ENCODE results near the gene MGRN1.
A peak's percentile ranks its signal among the peaks of the same experiment; 100 is the strongest.

MGRN1 gene

GRCh38 chr16:4612474-4612931, 12.1 kb upstream of the MGRN1 start:
- peak; percentile 21 for TF ChIP-seq CTCF (IDR thresholded peaks at IDR 0.05; ENCODE audit: low read depth, low read length)

GRCh38 chr16:4612977-4613635, 11.5 kb upstream of the MGRN1 start:
- no peak for DNase-seq
- Histone ChIP-seq H3K4me1 (peaks cover 8% of the 10 kb centered on the region), H3K9me3 (no peaks in the 10 kb centered on the region), H3K27me3 (no peaks in the 10 kb centered on the region), H3K4me3 (ENCODE audit: low read depth, low read length) (peak overlapping the region; percentile 84), H3K36me3 (peaks cover 8% of the 10 kb centered on the region; the same call in 1 of the 2 replicates)
- TF ChIP-seq CTCF (IDR thresholded peaks at IDR 0.05; ENCODE audit: low read depth, low read length) = no peak

More at GRCh38 chr16:4612474-4612931, 12.1 kb upstream of the MGRN1 start:
- H3K4me1 ChIP-seq = peaks cover 8% of the 10 kb centered on the region
- peaks cover 13% of the 10 kb centered on the region for H3K36me3 ChIP-seq
- H3K4me3 ChIP-seq (ENCODE audit: low read depth, low read length) = no peak overlapping the region
- no peaks in the 10 kb centered on the region for H3K27me3 ChIP-seq
- DNase-seq = peak; percentile 48
- no peaks in the 10 kb centered on the region for H3K9me3 ChIP-seq

- TF ChIP-seq CTCF (IDR thresholded peaks at IDR 0.05; ENCODE audit: low read depth, low read length) = no peak
- peak overlapping the region; percentile 84 for H3K4me3 ChIP-seq (ENCODE audit: low read depth, low read length)
- peaks cover 4% of the 10 kb centered on the region; the same call in 1 of the 2 replicates for H3K36me3 ChIP-seq
- H3K27me3 ChIP-seq = no peaks in the 10 kb centered on the region
- H3K4me1 ChIP-seq = peaks cover 8% of the 10 kb centered on the region
- no peaks in the 10 kb centered on the region for H3K9me3 ChIP-seq
- DNase-seq = peak; percentile 73
Measured at GRCh38 chr16:4613636-4614570, 10.7 kb upstream of the MGRN1 start.

GRCh38 chr16:4614571-4615383, 9.8 kb upstream of the MGRN1 start, which contains the start of gene UBALD1:
UBALD1 (minus strand) TSS chr16:4614888; CDS start chr16:4614797, 91 bp downstream.
- TF ChIP-seq CTCF (IDR thresholded peaks at IDR 0.05; ENCODE audit: low read depth, low read length) = no peak
- Histone ChIP-seq H3K4me3 (ENCODE audit: low read depth, low read length) (peak within 1 kb of the TSS; percentile 84), H3K9me3 (no peaks in the 10 kb centered on the region), H3K27me3 (no peaks in the 10 kb centered on the region), H3K36me3 (no peaks in the 10 kb centered on the region), H3K4me1 (peaks cover 8% of the 10 kb centered on the region)
- peak; percentile 91 for DNase-seq

GRCh38 chr16:4615384-4616046, 9.1 kb upstream of the MGRN1 start:
- no peak for DNase-seq
- Histone ChIP-seq H3K27me3 (no peaks in the 10 kb centered on the region), H3K4me3 (ENCODE audit: low read depth, low read length) (peak overlapping the region; percentile 84), H3K36me3 (no peaks in the 10 kb centered on the region), H3K4me1 (peaks cover 8% of the 10 kb centered on the region), H3K9me3 (no peaks in the 10 kb centered on the region)
- TF ChIP-seq CTCF (IDR thresholded peaks at IDR 0.05; ENCODE audit: low read depth, low read length) = no peak

All from BE2C (cell line).